ENCODE data around the gene EIPR1.

GRCh38 chr2:3277748-3278520 lies 99.7 kb downstream of the EIPR1 start:
- no peak for TF ChIP-seq POLR2A (IDR thresholded peaks at IDR 0.05; ENCODE audit: low read depth, low read length)
- TF ChIP-seq POLR2AphosphoS5 (IDR thresholded peaks at IDR 0.05; ENCODE audit: low read depth, low read length): no peak
- no peak for TF ChIP-seq TAF1 (IDR thresholded peaks at IDR 0.05; ENCODE audit: borderline replicate concordance, low read depth, low read length)
